Karpas-422 (cell line): ENCODE data around the gene EML1. TPM values are rescaled to one million over a fixed set of nuclear protein-coding genes. Genes with fewer than 3 reads are reported as not detected.

ENCODE experiments used
- DNase-seq: peaks from one replicate; pipeline ENCODE4 v3.0.0-alpha.2; 2015
- H2AFZ ChIP-seq: fragments of 200-600 bp; sonication (generic); 2 replicates; pipeline ENCODE4 v1.6.1; 2014; ENCODE audit warnings: antibody characterized with exemption, low read length, mixed read lengths
- H3K27ac ChIP-seq: fragments of 200-600 bp; sonication (generic); 2 replicates; pipeline ENCODE4 v1.5.1; 2014; ENCODE audit warnings: mild to moderate bottlenecking, low read length, moderate library complexity
- H3K27me3 ChIP-seq: fragments of 200-600 bp; sonication (generic); 2 replicates; pipeline ENCODE4 v1.6.1; 2014; ENCODE audit warnings: low read length, mixed read lengths
- H3K36me3 ChIP-seq: fragments of 200-600 bp; sonication (generic); 2 replicates; pipeline ENCODE4 v1.6.1; 2014; ENCODE audit warnings: low read length, mixed read lengths; ENCODE audit not compliant: insufficient read depth
- H3K4me1 ChIP-seq: fragments of 200-600 bp; sonication (generic); 2 replicates; pipeline ENCODE4 v1.6.1; 2014; ENCODE audit warnings: mild to moderate bottlenecking, low read length, mixed read lengths
- H3K4me2 ChIP-seq: fragments of 200-600 bp; sonication (generic); 2 replicates; pipeline ENCODE4 v1.6.1; 2014; ENCODE audit warnings: low read length, low read depth, mild to moderate bottlenecking; ENCODE audit not compliant: poor library complexity, severe bottlenecking
- H3K4me3 ChIP-seq: fragments of 200-600 bp; sonication (generic); 2 replicates; pipeline ENCODE4 v1.5.1; 2014; ENCODE audit warnings: mild to moderate bottlenecking, antibody characterized with exemption, low read length, mixed read lengths
- H3K79me2 ChIP-seq: fragments of 200-600 bp; sonication (generic); 2 replicates; pipeline ENCODE4 v1.6.1; 2014; ENCODE audit warnings: mild to moderate bottlenecking, low read length, mixed read lengths
- H3K9ac ChIP-seq: fragments of 200-600 bp; sonication (generic); 2 replicates; pipeline ENCODE4 v1.6.0; 2014; ENCODE audit warnings: low read length
- H3K9me2 ChIP-seq: fragments of 200-600 bp; sonication (generic), shearing (Covaris generic); replicated peaks from 2 replicates; pipeline ENCODE4 v1.6.0; 2014; ENCODE audit warnings: mild to moderate bottlenecking, low read length, moderate library complexity; ENCODE audit not compliant: insufficient read depth
- H3K9me3 ChIP-seq: fragments of 300-700, 200-600 bp; sonication (generic); 2 replicates; pipeline ENCODE4 v1.6.1; 2014; ENCODE audit warnings: low read length, mixed read lengths
- H4K20me1 ChIP-seq: fragments of 200-600 bp; sonication (generic); 2 replicates; pipeline ENCODE4 v1.6.1; 2014; ENCODE audit warnings: mild to moderate bottlenecking, antibody characterized with exemption, low read length, low read depth; ENCODE audit not compliant: insufficient read depth
- total RNA-seq: library from RNA; depleted of rRNA; stranded (reverse); fragments of >200 nt; shearing (Covaris generic); gene quantifications from 2 replicates; pipeline ENCODE4 v1.2.3, GENCODE V29; 2014; ENCODE audit warnings: low replicate concordance

Gene EML1
- total RNA-seq, 1 experiment from 2014 or later = not detected

GRCh38 chr14:99961826-99962518, 168.8 kb downstream of the EML1 start:
- H3K36me3 ChIP-seq = no peaks in the 10 kb centered on the region
- H3K4me3 ChIP-seq = no peak overlapping the region
- H2AFZ ChIP-seq = no peak overlapping the region
- no peak overlapping the region for H3K9ac ChIP-seq
- no peaks in the 10 kb centered on the region for H3K9me2 ChIP-seq
- no peak overlapping the region for H3K4me2 ChIP-seq
- H3K27me3 ChIP-seq = no peaks in the 10 kb centered on the region
- no peaks in the 10 kb centered on the region for H4K20me1 ChIP-seq
- no peaks in the 10 kb centered on the region for H3K4me1 ChIP-seq
- DNase-seq = no peak
- no peaks in the 10 kb centered on the region for H3K9me3 ChIP-seq
- H3K79me2 ChIP-seq = no peaks in the 10 kb centered on the region
- no peak overlapping the region for H3K27ac ChIP-seq

GRCh38 chr14:99964979-99965378, 171.8 kb downstream of the EML1 start:
- Histone ChIP-seq H3K9me3 (no peaks in the 10 kb centered on the region), H2AFZ (no peak overlapping the region), H4K20me1 (no peaks in the 10 kb centered on the region), H3K4me3 (no peak overlapping the region), H3K27me3 (0 out of 2 replicates have a peak, but pooled peaks cover 2% of the 10 kb centered on the region), H3K4me1 (no peaks in the 10 kb centered on the region), H3K9me2 (no peaks in the 10 kb centered on the region), H3K9ac (no peak overlapping the region), H3K4me2 (no peak overlapping the region), H3K36me3 (no peaks in the 10 kb centered on the region), H3K79me2 (no peaks in the 10 kb centered on the region), H3K27ac (no peak overlapping the region)
- no peak for DNase-seq

GRCh38 chr14:99966037-99966835, 173.0 kb downstream of the EML1 start:
- Histone ChIP-seq H2AFZ (no peak overlapping the region), H4K20me1 (no peaks in the 10 kb centered on the region), H3K27me3 (0 out of 2 replicates have a peak, but pooled peaks cover 2% of the 10 kb centered on the region), H3K4me1 (no peaks in the 10 kb centered on the region), H3K36me3 (no peaks in the 10 kb centered on the region), H3K9me2 (no peaks in the 10 kb centered on the region), H3K9ac (no peak overlapping the region), H3K9me3 (no peaks in the 10 kb centered on the region), H3K4me3 (no peak overlapping the region), H3K4me2 (no peak overlapping the region), H3K27ac (no peak overlapping the region), H3K79me2 (no peaks in the 10 kb centered on the region)
- no peak for DNase-seq

- H3K79me2 ChIP-seq = no peaks in the 10 kb centered on the region
- H4K20me1 ChIP-seq = no peaks in the 10 kb centered on the region
- no peak overlapping the region for H3K4me3 ChIP-seq
- H3K27ac ChIP-seq = no peak overlapping the region
- H3K27me3 ChIP-seq = 0 out of 2 replicates have a peak, but pooled peaks cover 2% of the 10 kb centered on the region
- no peak overlapping the region for H3K4me2 ChIP-seq
- no peak overlapping the region for H3K9ac ChIP-seq
- H3K36me3 ChIP-seq = no peaks in the 10 kb centered on the region
- no peaks in the 10 kb centered on the region for H3K4me1 ChIP-seq
- no peaks in the 10 kb centered on the region for H3K9me3 ChIP-seq
- no peaks in the 10 kb centered on the region for H3K9me2 ChIP-seq
- DNase-seq = no peak
- no peak overlapping the region for H2AFZ ChIP-seq
These were observed 173.7 kb downstream of the EML1 start for GRCh38 chr14:99966912-99967311.

- no peak overlapping the region for H3K4me2 ChIP-seq
- no peaks in the 10 kb centered on the region for H3K9me2 ChIP-seq
- no peak overlapping the region for H3K27ac ChIP-seq
- no peak overlapping the region for H3K9ac ChIP-seq
- no peak for DNase-seq
- no peak overlapping the region for H2AFZ ChIP-seq
- H4K20me1 ChIP-seq = no peaks in the 10 kb centered on the region
- 0 out of 2 replicates have a peak, but pooled peaks cover 2% of the 10 kb centered on the region for H3K27me3 ChIP-seq
- H3K79me2 ChIP-seq = no peaks in the 10 kb centered on the region
- H3K4me3 ChIP-seq = no peak overlapping the region
- no peaks in the 10 kb centered on the region for H3K9me3 ChIP-seq
- H3K4me1 ChIP-seq = no peaks in the 10 kb centered on the region
- no peaks in the 10 kb centered on the region for H3K36me3 ChIP-seq
These were observed 175.1 kb downstream of the EML1 start for GRCh38 chr14:99968191-99968920.

GRCh38 chr14:99968941-99969340, 175.7 kb downstream of the EML1 start:
- H3K4me1 ChIP-seq = no peaks in the 10 kb centered on the region
- H3K9me2 ChIP-seq = no peaks in the 10 kb centered on the region
- H3K79me2 ChIP-seq = no peaks in the 10 kb centered on the region
- H3K9ac ChIP-seq = no peak overlapping the region
- no peaks in the 10 kb centered on the region for H3K9me3 ChIP-seq
- H3K27ac ChIP-seq = no peak overlapping the region
- 0 out of 2 replicates have a peak, but pooled peaks cover 2% of the 10 kb centered on the region for H3K27me3 ChIP-seq
- H3K4me2 ChIP-seq = no peak overlapping the region
- no peaks in the 10 kb centered on the region for H3K36me3 ChIP-seq
- no peak for DNase-seq
- H2AFZ ChIP-seq = no peak overlapping the region
- H4K20me1 ChIP-seq = no peaks in the 10 kb centered on the region
- H3K4me3 ChIP-seq = no peak overlapping the region

GRCh38 chr14:99969673-99970322, 176.6 kb downstream of the EML1 start:
- no peak overlapping the region for H3K27ac ChIP-seq
- H3K4me1 ChIP-seq = no peaks in the 10 kb centered on the region
- H2AFZ ChIP-seq = no peak overlapping the region
- H3K27me3 ChIP-seq = 0 out of 2 replicates have a peak, but pooled peaks cover 2% of the 10 kb centered on the region
- no peaks in the 10 kb centered on the region for H3K9me2 ChIP-seq
- H3K4me3 ChIP-seq = no peak overlapping the region
- no peaks in the 10 kb centered on the region for H3K9me3 ChIP-seq
- H4K20me1 ChIP-seq = no peaks in the 10 kb centered on the region
- no peak overlapping the region for H3K4me2 ChIP-seq
- no peaks in the 10 kb centered on the region for H3K79me2 ChIP-seq
- no peak for DNase-seq
- H3K36me3 ChIP-seq = no peaks in the 10 kb centered on the region
- no peak overlapping the region for H3K9ac ChIP-seq
